K562 (cell line): ENCODE data around the gene STK11. TPM values are rescaled to one million over a fixed set of nuclear protein-coding genes. Genes with fewer than 3 reads are reported as not detected.
A peak's percentile ranks its signal among the peaks of the same experiment; 100 is the strongest.

Experiments used
- BACH1 ChIP-seq: fragments of 200-800 bp; sonication (Bioruptor generic); IDR thresholded peaks from 2 replicates; pipeline ENCODE4 v1.6.1; 2016; ENCODE audit warnings: missing genetic modification characterization, missing compliant biosample characterization
- CEBPB ChIP-seq: fragments of 450-650 bp; IDR thresholded peaks from 2 replicates; pipeline ENCODE4 v1.6.1; 2016; ENCODE audit warnings: missing genetic modification characterization, missing compliant biosample characterization
- ELF2 ChIP-seq: fragments of 250-450 bp; sonication (Bioruptor Pico); IDR thresholded peaks from 2 replicates; pipeline ENCODE4 v1.5.0; 2021; ENCODE audit warnings: mild to moderate bottlenecking
- EZH2 ChIP-seq: IDR thresholded peaks from 2 replicates; pipeline ENCODE4 v1.6.1; 2012; ENCODE audit warnings: low read depth, mild to moderate bottlenecking, inconsistent platforms, low read length, borderline replicate concordance
- GATA2 ChIP-seq: sonication (generic); formaldehyde crosslinking; IDR thresholded peaks from 2 replicates; pipeline ENCODE4 v1.4.0; 2020; ENCODE audit warnings: mild to moderate bottlenecking, missing genetic modification reagents
- HIVEP1 ChIP-seq: fragments of 250-450 bp; sonication (Bioruptor Pico); IDR thresholded peaks from 2 replicates; pipeline ENCODE4 v1.4.0; 2020; ENCODE audit warnings: mild to moderate bottlenecking
- HMG20A ChIP-seq: fragments of 450-650 bp; formaldehyde crosslinking; conservative IDR thresholded peaks from 2 replicates; pipeline ENCODE4 v1.4.0; 2020; ENCODE audit warnings: mild to moderate bottlenecking, mixed read lengths
- MCM2 ChIP-seq: fragments of 450-650 bp; IDR thresholded peaks from 2 replicates; pipeline ENCODE4 v1.6.1; 2017; ENCODE audit warnings: low read depth, mild to moderate bottlenecking
- POLR3A ChIP-seq: IDR thresholded peaks from 2 replicates; pipeline ENCODE4 v1.6.1; 2011; ENCODE audit warnings: borderline replicate concordance, mild to moderate bottlenecking, moderate library complexity; ENCODE audit not compliant: insufficient read length, insufficient read depth; ENCODE audit errors: extremely low read depth
- PTBP1 ChIP-seq: fragments of 200-400 bp; formaldehyde crosslinking; IDR thresholded peaks from 2 replicates; pipeline ENCODE4 v1.6.1; 2017; ENCODE audit warnings: low read depth, low read length
- RBM14 ChIP-seq: fragments of 200-400 bp; formaldehyde crosslinking; IDR thresholded peaks from 2 replicates; pipeline ENCODE4 v1.6.1; 2018; ENCODE audit warnings: low read depth, mild to moderate bottlenecking, low read length, moderate library complexity, borderline replicate concordance; ENCODE audit not compliant: insufficient read depth
- RBM39 ChIP-seq: fragments of 200-400 bp; formaldehyde crosslinking; optimal IDR thresholded peaks from 2 replicates; pipeline ENCODE3; 2018; ENCODE audit warnings: low read depth, low read length
- RHOXF2B ChIP-seq: fragments of 250-450 bp; sonication (Bioruptor Pico); conservative IDR thresholded peaks from 2 replicates; pipeline ENCODE4 v1.5.1; 2021
- RNF219 ChIP-seq: fragments of 250-450 bp; sonication (Bioruptor Pico); IDR thresholded peaks from 2 replicates; pipeline ENCODE4 v1.5.0; 2022; ENCODE audit warnings: mild to moderate bottlenecking
- SMAD1 ChIP-seq: fragments of 150-350 bp; IDR thresholded peaks from 2 replicates; pipeline ENCODE4 v1.6.1; 2014; ENCODE audit warnings: low read length, low read depth; ENCODE audit not compliant: partially characterized antibody
- SMAD2 ChIP-seq: fragments of 150-350 bp; IDR thresholded peaks from 2 replicates; pipeline ENCODE4 v1.6.1; 2014; ENCODE audit warnings: low read depth, mild to moderate bottlenecking, low read length
- ZNF3 ChIP-seq: fragments of 250-450 bp; sonication (Bioruptor Pico); IDR thresholded peaks from 2 replicates; pipeline ENCODE4 v1.5.0; 2021; ENCODE audit warnings: mild to moderate bottlenecking, moderate library complexity
- ZNF75A ChIP-seq: fragments of 450-650 bp; formaldehyde crosslinking; IDR thresholded peaks from 2 replicates; pipeline ENCODE4 v1.4.0; 2020; ENCODE audit warnings: mild to moderate bottlenecking
- ZNF79 ChIP-seq: fragments of 250-450 bp; sonication (Bioruptor Pico); IDR thresholded peaks from 2 replicates; pipeline ENCODE4 v1.4.0; 2020; ENCODE audit warnings: low read depth, mild to moderate bottlenecking, moderate library complexity
- polyA plus RNA-seq, 8 experiments: library from polyadenylated mRNA; depleted of rRNA in 4 of 8; stranded (reverse) in 5 of 8; unstranded in 3 of 8; fragments of >200 nt; fragmentation: Nextera tagmentation in 2 of 8; fragmentation: Illumina TruSeq in 1 of 8; extraction: Ambion mirVana in 2 of 8; extraction: Trizol in 1 of 8; gene quantifications; 2 replicates each; pipeline versions ENCODE4 v1.2.1 to v1.2.3, GENCODE V29; 2011 to 2014; ENCODE audit warnings: inconsistent platforms in 1 of 8, missing spikeins in 1 of 8
- total RNA-seq, 7 experiments: library from RNA; depleted of rRNA in 6 of 7; stranded (reverse); fragments of >200 nt in 6 of 7; fragmentation: Illumina TruSeq in 2 of 7; extraction: Trizol in 2 of 7; gene quantifications; 2 replicates each; pipeline versions ENCODE4 v1.2.1 to v1.2.3, GENCODE V29; 2011 to 2021; ENCODE audit warnings: low replicate concordance in 1 of 7
- TF ChIP-seq, protein P1 (sequence below): fragments of 150-350 bp; IDR thresholded peaks from 2 replicates; pipeline ENCODE4 v1.6.1; 2014; ENCODE audit warnings: low read depth, mild to moderate bottlenecking, low read length, borderline replicate concordance
- TF ChIP-seq, protein P2 (sequence below): sonication (generic); formaldehyde crosslinking; IDR thresholded peaks from 2 replicates; pipeline ENCODE4 v1.8.0; 2022; ENCODE audit warnings: mild to moderate bottlenecking, low read depth, missing genetic modification reagents

STK11 gene
- total and polyA plus RNA-seq, 9 of the 15 experiments (the other 6 are each of a cell fraction or from before 2014, with no cell fraction given): 0.15 to 96.5 (median 31.7) TPM

DNA sequence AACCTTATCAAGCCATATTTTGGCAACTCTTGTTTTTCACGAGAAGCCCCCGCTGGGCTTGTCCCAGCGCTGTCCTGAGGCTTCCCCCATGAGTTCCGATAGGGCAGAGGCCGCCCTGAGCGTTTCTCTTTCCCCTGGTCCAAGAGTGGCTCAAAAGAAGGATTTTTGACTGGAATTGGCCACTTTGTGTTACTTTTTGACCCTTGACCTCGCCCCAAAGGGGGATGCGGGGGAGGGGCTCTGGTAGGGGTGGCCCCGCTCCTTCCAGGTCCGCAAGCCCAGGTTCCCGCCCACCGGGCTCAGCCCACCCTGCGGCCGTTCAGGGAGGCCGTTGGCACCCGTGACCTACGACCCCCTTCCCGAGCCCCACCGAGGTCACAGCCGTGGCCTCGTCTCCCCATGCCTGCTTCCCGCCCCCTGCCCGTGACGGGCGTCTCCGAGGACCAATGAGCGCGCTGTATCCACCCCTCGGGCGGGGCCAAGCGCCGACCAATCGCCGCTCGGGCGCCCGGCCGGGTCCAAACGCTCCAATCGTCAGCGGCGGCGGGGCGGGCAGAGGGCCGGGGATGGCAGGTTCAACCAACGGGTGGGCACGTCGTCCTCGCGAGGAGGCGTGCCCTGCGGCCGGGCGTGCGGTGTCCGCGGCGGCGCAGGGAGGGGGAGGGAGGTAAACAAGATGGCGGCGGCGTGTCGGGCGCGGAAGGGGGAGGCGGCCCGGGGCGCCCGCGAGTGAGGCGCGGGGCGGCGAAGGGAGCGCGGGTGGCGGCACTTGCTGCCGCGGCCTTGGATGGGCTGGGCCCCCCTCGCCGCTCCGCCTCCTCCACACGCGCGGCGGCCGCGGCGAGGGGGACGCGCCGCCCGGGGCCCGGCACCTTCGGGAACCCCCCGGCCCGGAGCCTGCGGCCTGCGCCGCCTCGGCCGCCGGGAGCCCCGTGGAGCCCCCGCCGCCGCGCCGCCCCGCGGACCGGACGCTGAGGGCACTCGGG is at the start of gene STK11 (continued):
- TF ChIP-seq PTBP1 (0 out of 2 replicates have a peak, but pooled peaks have one; percentile 22), EZH2 (no peak), ELF2 (CRISPR knock-in tag) (0 out of 2 replicates have a peak, but pooled peaks have one; percentile 45), SMAD2 (no peak), RBM39 (no peak), CEBPB (tag) (no peak), RBM14 (no peak), ZNF75A (CRISPR knock-in tag) (no peak), ZNF3 (CRISPR knock-in tag) (no peak), HMG20A (CRISPR knock-in tag) (no peak), MCM2 (no peak), GATA2 (no peak), RNF219 (no peak), BACH1 (tag) (no peak), RHOXF2B (CRISPR knock-in tag) (no peak), POLR3A (no peak), HIVEP1 (CRISPR knock-in tag) (peak; percentile 60; the same call in 1 of the 2 replicates), SMAD1 (peak; percentile 39), ZNF79 (CRISPR knock-in tag) (no peak)
- TF ChIP-seq, protein P1, sequence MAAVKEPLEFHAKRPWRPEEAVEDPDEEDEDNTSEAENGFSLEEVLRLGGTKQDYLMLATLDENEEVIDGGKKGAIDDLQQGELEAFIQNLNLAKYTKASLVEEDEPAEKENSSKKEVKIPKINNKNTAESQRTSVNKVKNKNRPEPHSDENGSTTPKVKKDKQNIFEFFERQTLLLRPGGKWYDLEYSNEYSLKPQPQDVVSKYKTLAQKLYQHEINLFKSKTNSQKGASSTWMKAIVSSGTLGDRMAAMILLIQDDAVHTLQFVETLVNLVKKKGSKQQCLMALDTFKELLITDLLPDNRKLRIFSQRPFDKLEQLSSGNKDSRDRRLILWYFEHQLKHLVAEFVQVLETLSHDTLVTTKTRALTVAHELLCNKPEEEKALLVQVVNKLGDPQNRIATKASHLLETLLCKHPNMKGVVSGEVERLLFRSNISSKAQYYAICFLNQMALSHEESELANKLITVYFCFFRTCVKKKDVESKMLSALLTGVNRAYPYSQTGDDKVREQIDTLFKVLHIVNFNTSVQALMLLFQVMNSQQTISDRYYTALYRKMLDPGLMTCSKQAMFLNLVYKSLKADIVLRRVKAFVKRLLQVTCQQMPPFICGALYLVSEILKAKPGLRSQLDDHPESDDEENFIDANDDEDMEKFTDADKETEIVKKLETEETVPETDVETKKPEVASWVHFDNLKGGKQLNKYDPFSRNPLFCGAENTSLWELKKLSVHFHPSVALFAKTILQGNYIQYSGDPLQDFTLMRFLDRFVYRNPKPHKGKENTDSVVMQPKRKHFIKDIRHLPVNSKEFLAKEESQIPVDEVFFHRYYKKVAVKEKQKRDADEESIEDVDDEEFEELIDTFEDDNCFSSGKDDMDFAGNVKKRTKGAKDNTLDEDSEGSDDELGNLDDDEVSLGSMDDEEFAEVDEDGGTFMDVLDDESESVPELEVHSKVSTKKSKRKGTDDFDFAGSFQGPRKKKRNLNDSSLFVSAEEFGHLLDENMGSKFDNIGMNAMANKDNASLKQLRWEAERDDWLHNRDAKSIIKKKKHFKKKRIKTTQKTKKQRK: peak; percentile 86; the same call in 1 of the 2 replicates
- TF ChIP-seq, protein P2, sequence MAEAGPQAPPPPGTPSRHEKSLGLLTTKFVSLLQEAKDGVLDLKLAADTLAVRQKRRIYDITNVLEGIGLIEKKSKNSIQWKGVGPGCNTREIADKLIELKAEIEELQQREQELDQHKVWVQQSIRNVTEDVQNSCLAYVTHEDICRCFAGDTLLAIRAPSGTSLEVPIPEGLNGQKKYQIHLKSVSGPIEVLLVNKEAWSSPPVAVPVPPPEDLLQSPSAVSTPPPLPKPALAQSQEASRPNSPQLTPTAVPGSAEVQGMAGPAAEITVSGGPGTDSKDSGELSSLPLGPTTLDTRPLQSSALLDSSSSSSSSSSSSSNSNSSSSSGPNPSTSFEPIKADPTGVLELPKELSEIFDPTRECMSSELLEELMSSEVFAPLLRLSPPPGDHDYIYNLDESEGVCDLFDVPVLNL (CRISPR knock-in tag): no peak
